Neural cell (in vitro differentiated cells): ENCODE data around the gene CCDC61. TPM values are rescaled to one million over a fixed set of nuclear protein-coding genes. Genes with fewer than 3 reads are reported as not detected.

ENCODE experiments used
- H2AFZ ChIP-seq: fragments of 200-600, 300-800 bp; sonication (generic), shearing (Covaris generic); 2 replicates; pipeline ENCODE4 v1.6.0; 2014; ENCODE audit warnings: low read depth, mild to moderate bottlenecking, antibody characterized with exemption, low read length, moderate library complexity
- H3F3A ChIP-seq: fragments of 200-600 bp; shearing (Covaris generic); 2 replicates; pipeline ENCODE4 v1.6.1; 2016; ENCODE audit warnings: mild to moderate bottlenecking, moderate library complexity, mixed read lengths, antibody characterized with exemption, low read length; ENCODE audit not compliant: insufficient read depth, poor library complexity, severe bottlenecking
- H3K27ac ChIP-seq: fragments of 200-600, 300-800 bp; sonication (generic), shearing (Covaris generic); 2 replicates; pipeline ENCODE4 v1.5.1; 2014; ENCODE audit warnings: mild to moderate bottlenecking, low read length, moderate library complexity
- H3K27me3 ChIP-seq: fragments of 300-800, 200-600 bp; sonication (generic), shearing (Covaris generic); 2 replicates; pipeline ENCODE4 v1.6.0; 2014; ENCODE audit warnings: mild to moderate bottlenecking, low read depth, low read length, moderate library complexity; ENCODE audit not compliant: insufficient read depth
- H3K36me3 ChIP-seq: fragments of 300-800, 200-600 bp; sonication (generic), shearing (Covaris generic); 2 replicates; pipeline ENCODE4 v1.5.1; 2014; ENCODE audit warnings: mild to moderate bottlenecking, antibody characterized with exemption, low read length, moderate library complexity; ENCODE audit not compliant: insufficient read depth
- H3K4me2 ChIP-seq: fragments of 300-800, 200-600 bp; sonication (generic), shearing (Covaris generic); 2 replicates; pipeline ENCODE4 v1.6.0; 2014; ENCODE audit warnings: mild to moderate bottlenecking, low read length
- H3K4me3 ChIP-seq: fragments of 300-800, 200-600 bp; sonication (generic), shearing (Covaris generic); 2 replicates; pipeline ENCODE4 v1.5.1; 2014; ENCODE audit warnings: mild to moderate bottlenecking, low read length, moderate library complexity
- H3K79me2 ChIP-seq: fragments of 200-600 bp; shearing (Covaris generic); replicated peaks from 2 replicates; pipeline ENCODE4 v1.6.0; 2014; ENCODE audit warnings: mild to moderate bottlenecking, low read length, moderate library complexity; ENCODE audit not compliant: insufficient read depth
- H3K9ac ChIP-seq: fragments of 300-800, 200-600 bp; sonication (generic), shearing (Covaris generic); 2 replicates; pipeline ENCODE4 v1.6.1; 2016; ENCODE audit warnings: mild to moderate bottlenecking, low read length, mixed read lengths
- H3K9me2 ChIP-seq: fragments of 200-600 bp; shearing (Covaris generic); 2 replicates; pipeline ENCODE4 v1.6.1; 2016; ENCODE audit warnings: mild to moderate bottlenecking, low read length, mixed read lengths; ENCODE audit not compliant: insufficient read depth
- H3K9me3 ChIP-seq: fragments of 200-600, 300-800 bp; sonication (generic), shearing (Covaris generic); 2 replicates; pipeline ENCODE4 v1.6.1; 2016; ENCODE audit warnings: mild to moderate bottlenecking, mixed run types, low read length, moderate library complexity, mixed read lengths
- H4K20me1 ChIP-seq: fragments of 200-600 bp; shearing (Covaris generic); 2 replicates; pipeline ENCODE4 v1.6.1; 2016; ENCODE audit warnings: mild to moderate bottlenecking, mixed run types; ENCODE audit not compliant: insufficient read depth
- CTCF ChIP-seq: fragments of 450-650 bp; IDR thresholded peaks from 2 replicates; pipeline ENCODE4 v1.5.1; 2014; ENCODE audit warnings: antibody characterized with exemption, mild to moderate bottlenecking, moderate library complexity; ENCODE audit not compliant: poor library complexity, severe bottlenecking
- EP300 ChIP-seq: fragments of 450-650 bp; conservative IDR thresholded peaks from 2 replicates; pipeline ENCODE4 v1.6.1; 2014; ENCODE audit warnings: antibody characterized with exemption, mild to moderate bottlenecking, moderate library complexity; ENCODE audit not compliant: poor library complexity, severe bottlenecking
- EZH2 ChIP-seq: fragments of 200-600, 300-800 bp; shearing (Covaris generic), sonication (generic); IDR thresholded peaks from 2 replicates; pipeline ENCODE4 v1.6.1; 2014; ENCODE audit warnings: antibody characterized with exemption, low read length, borderline replicate concordance, mild to moderate bottlenecking; ENCODE audit not compliant: insufficient read depth, poor library complexity, severe bottlenecking
- MXI1 ChIP-seq: fragments of 450-650 bp; conservative IDR thresholded peaks from 2 replicates; pipeline ENCODE4 v1.6.1; 2014; ENCODE audit warnings: antibody characterized with exemption, mild to moderate bottlenecking; ENCODE audit not compliant: poor library complexity, severe bottlenecking
- POLR2AphosphoS5 ChIP-seq: IDR thresholded peaks from 2 replicates; pipeline ENCODE4 v1.6.1; 2012
- RAD21 ChIP-seq: fragments of 450-650 bp; conservative IDR thresholded peaks from 2 replicates; pipeline ENCODE4 v1.6.1; 2014; ENCODE audit warnings: antibody characterized with exemption, mild to moderate bottlenecking, moderate library complexity
- REST ChIP-seq: IDR thresholded peaks from 2 replicates; pipeline ENCODE4 v1.6.1; 2012; ENCODE audit warnings: borderline replicate concordance
- SMC3 ChIP-seq: fragments of 450-650 bp; conservative IDR thresholded peaks from 2 replicates; pipeline ENCODE4 v1.6.1; 2014; ENCODE audit warnings: antibody characterized with exemption, mild to moderate bottlenecking, moderate library complexity; ENCODE audit not compliant: poor library complexity
- TAF1 ChIP-seq: IDR thresholded peaks from 2 replicates; pipeline ENCODE4 v1.6.1; 2012; ENCODE audit warnings: low read depth
- polyA plus RNA-seq: library from polyadenylated mRNA; depleted of rRNA; stranded (reverse); fragments of >200 nt; gene quantifications from 2 replicates; pipeline ENCODE4 v1.2.3, GENCODE V29; 2014

Gene CCDC61
- polyA plus RNA-seq, 1 donor from 2014 or later: 0.82 TPM

DNA sequence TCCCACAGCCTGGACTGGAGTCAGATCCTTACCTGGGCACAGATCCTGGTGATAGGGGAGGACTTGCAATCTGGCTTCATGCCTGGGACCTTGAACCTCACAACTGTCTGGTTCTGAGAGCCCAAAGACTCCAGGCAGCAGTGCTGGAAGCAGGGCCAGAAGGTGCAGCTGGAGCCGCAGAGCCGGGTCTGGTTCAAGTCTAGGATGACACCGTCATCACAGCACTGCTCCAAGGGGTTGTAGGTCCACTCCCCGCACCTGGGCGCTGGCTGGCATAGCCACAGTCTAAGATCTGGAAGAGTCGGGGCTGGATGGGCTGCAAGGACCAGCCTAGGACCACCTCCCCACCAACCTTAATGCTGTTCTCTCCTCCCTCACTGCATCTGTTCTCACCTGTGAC, 44.9 kb downstream of the CCDC61 start:
- H4K20me1 ChIP-seq: no peaks in the 10 kb centered on the region
- no peaks in the 10 kb centered on the region for H3K9me2 ChIP-seq
- no peaks in the 10 kb centered on the region for H3K9me3 ChIP-seq
- H3K79me2 ChIP-seq: no peaks in the 10 kb centered on the region
- H2AFZ ChIP-seq: no peak overlapping the region
- H3K36me3 ChIP-seq: no peaks in the 10 kb centered on the region
- TF ChIP-seq MXI1: no peak
- H3K9ac ChIP-seq: no peak overlapping the region
- H3K4me2 ChIP-seq: no peak overlapping the region
- no peak overlapping the region for H3K4me3 ChIP-seq
- no peak overlapping the region for H3K27ac ChIP-seq
- H3K27me3 ChIP-seq: no peaks in the 10 kb centered on the region
- no peaks in the 10 kb centered on the region for H3F3A ChIP-seq

DNA sequence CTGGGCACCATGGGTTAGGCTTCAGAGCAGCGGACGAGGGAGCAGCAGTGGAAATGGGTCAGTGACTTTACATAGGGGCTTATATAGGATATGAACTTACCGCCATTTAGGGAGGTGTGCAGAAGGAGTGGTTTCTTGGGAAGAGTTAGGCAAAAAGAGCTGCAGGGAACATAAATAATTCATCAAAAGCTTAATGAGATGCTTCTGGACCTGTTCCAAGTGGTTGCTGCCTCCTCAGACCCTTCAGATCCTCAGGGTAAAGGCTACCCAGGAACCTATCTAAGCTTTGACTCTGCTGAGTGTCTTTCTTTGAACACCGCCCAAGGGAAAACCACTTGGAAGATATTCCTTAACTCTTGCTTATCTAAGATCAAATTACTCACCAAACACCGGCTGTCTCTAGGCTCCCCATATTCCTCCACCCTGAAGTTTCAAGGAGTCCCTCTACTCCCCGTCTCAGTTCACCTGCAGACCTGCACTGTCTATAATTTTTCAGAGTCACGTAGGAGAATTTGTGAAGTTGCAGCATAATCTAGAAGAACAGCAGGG, 45.8 kb downstream of the CCDC61 start, which contains the start of gene IGFL4:
Gene IGFL4, minus strand, starts transcription at position 51 of the 549 bp plus-strand sequence. Its CDS starts 40 bp downstream, at position 11.
- no peaks in the 10 kb centered on the region for H3K27me3 ChIP-seq
- TF ChIP-seq EZH2 (no peak), REST (no peak), POLR2AphosphoS5 (no peak), EP300 (no peak), MXI1 (no peak), CTCF (no peak), SMC3 (no peak), RAD21 (no peak), TAF1 (no peak)
- H3K79me2 ChIP-seq: no peaks in the 10 kb centered on the region
- no peak within 1 kb of the TSS for H3K4me3 ChIP-seq
- H4K20me1 ChIP-seq: no peaks in the 10 kb centered on the region
- H2AFZ ChIP-seq: no peak within 1 kb of the TSS
- no peaks in the 10 kb centered on the region for H3K9me2 ChIP-seq
- no peaks in the 10 kb centered on the region for H3F3A ChIP-seq
- no peaks in the 10 kb centered on the region for H3K9me3 ChIP-seq
- H3K4me2 ChIP-seq: no peak within 1 kb of the TSS
- no peak within 1 kb of the TSS for H3K27ac ChIP-seq
- no peak within 1 kb of the TSS for H3K9ac ChIP-seq
- no peaks in the 10 kb centered on the region for H3K36me3 ChIP-seq
